NCI-H1694 (cell line): ENCODE results near the gene ATL3.
"Not testable (repeated sequence)": the region's sequence is repeated elsewhere in the genome, so short reads cannot be mapped to it uniquely, and the experiment has no call there.

ENCODE experiments used
- DNase-seq: peaks from one replicate; lab custom pipeline; 2025; lab: John Stamatoyannopoulos, UW

The ATL3 gene

DNA sequence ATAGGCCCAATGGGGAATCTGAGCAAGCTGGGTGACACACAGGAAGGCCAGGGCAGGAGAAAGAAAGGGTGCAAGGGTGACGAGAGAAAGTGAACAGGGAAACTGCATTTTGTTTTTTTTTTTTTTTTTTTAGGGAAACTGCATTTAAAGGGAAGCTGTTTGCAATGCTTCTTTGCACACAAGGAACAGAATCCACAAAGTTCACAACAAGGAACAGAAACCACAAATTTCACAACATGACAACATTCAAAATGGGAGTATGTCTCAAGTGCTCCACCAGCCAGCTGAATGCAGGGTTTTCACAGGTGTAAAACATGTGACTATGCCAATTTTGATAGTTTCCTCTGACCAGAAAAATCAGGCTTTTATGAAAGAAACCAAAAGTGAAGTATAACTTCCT lies 50.1 kb downstream of the ATL3 start:
- DNase-seq = no peak

DNA sequence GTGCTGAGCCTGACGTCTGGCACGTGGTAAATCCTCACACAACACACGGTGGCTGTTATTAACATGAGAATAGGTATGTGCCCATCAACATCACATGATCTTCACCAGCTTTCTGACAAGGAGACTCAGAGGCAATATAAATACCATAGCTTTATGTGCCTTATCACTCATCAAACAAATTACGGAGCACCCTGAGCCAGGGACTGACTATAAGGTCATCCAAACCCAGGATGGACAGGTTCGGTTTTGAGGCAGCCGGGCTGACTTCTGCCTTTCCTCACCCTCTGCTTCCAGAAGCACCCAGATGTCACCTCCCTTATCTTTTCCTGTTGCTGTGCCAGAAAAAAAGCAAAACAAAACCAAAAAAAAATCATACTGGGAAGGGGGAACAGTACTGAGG lies 51.2 kb downstream of the ATL3 start:
- DNase-seq = no peak

DNA sequence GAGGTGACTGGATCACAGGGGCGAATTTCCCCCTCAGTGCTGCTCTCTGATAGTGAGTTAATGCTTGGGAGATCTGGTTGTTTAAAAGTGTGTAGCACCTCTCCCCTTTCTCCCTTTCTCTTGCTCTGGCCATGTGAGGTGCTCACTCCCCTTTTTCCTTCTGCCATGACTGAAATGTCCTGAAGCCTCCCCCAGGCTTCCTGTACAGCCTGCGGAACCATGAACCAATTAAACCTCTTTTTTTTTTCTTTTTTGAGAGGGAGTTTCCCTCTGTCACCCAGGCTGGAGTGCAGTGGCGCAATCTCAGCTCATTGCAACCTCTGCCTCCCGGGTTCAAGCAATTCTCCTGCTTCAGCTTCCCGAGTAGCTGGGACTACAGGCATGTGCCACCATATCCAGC lies 53.5 kb downstream of the ATL3 start:
- DNase-seq = not testable (repeated sequence)

DNA sequence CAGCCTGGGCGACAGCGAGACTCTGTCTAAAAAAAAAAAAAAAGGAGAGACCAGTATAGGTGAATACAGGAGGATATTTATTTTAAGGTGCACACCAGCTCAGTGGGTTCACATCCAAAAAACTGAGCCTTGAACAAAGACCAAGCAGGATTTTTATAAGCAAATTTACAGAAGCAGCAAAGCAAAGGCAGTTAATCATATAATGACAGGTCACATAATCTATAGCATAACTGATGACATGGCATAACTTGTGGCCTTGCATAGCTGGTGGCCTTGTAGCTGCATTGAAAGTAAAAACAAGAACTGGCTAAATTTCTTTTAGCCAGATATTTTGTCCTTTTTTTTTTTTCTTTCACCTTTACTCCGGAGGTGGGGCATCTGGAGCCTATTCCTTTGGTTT lies 54.2 kb downstream of the ATL3 start:
- DNase-seq = no peak

DNA sequence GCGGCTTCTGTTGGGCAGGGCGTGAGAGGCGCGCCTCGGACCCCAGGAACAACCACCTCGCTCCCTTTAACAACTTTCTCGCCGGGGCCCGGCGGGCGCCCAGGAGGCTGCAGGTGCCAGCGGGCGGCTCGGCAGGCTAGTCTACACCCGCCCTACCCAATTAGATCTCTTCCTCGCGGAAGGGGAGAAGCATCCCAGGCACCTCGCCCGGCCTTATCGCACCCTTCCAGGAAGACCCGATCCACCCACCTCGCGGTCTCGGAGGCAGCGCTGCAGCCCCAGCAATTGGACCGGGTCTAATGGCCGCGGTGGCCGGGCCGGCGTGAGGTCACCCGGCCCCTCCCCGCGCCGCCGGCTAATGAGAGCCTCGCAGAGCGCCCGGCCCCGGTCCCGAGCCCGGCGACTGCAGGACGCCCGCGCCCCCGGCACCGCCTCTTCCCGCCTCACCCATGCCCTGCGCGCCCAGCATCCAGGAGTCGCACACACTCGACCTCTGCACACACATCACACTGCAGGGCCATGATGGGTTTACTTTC lies 57.0 kb downstream of the ATL3 start, which contains the start of gene PLAAT3:
Gene PLAAT3, minus strand, starts transcription at position 298 of the 536 bp plus-strand sequence. CDS start 419 bp downstream, outside the sequence.
- no peak for DNase-seq

DNA sequence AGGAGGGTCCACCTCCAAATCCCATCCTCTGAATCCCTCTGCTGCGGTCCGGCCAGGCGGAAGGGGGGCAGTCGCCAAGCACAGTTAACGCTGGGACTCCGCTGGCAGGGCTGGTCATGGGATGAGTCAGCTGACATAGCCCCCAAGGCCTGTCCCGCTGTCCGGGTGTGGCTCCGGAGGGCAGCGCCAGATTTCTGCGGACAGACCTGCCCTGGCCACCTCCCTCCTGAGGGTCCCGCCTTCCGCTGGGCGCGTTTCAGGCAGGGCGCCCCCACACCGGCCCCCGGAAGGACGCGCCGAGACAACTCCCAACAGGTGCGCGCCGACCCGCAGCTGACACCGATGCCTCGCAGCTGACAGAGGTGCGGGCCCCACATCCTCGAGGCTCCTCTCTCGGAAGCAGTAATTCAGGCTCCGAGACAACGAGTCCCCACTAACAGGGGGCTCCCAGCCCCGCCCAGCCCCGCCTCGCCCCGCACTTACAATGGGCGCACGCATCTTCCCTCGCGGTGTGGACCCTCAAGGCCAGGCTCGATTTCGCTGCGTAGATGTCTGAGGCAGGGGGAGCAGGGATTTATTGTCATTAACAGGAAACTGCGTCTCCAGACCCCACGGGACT lies 57.5 kb downstream of the ATL3 start:
- no peak for DNase-seq

DNA sequence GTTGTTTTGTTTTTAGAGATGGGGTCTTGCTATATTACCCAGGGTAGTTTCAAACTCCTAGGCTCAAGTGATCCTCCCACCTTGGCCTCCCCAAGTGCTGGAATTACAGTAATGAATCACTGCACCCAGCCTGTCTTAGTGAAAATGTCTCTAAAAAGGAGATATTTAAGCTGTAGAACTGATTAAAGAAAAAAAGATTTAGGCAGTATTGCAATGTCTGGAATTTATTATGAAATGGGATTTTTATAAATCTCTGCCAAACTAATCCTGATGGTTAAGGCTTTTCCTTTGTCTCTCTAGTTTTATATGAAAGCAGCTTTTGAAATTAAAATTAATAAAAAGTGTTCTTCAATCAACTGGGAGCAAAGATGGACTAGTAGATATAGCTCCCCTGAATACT lies 59.0 kb downstream of the ATL3 start:
- no peak for DNase-seq

DNA sequence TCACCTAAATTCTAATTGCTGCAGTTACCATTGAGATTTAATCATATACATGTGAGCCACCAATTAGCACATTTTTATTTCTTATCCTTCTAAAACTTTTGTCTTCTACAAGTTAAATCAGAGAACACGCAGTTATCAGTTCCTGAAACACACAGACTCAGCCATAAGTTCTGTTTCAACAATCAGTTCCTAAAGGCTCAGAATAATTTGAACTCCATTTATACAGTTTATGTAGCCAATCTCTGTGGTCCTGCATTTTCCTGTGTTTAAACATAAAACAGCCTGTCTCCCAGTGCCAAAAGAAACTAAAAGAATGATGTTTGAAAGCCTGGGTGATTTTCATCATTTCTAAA lies 59.8 kb downstream of the ATL3 start:
- DNase-seq = no peak

DNA sequence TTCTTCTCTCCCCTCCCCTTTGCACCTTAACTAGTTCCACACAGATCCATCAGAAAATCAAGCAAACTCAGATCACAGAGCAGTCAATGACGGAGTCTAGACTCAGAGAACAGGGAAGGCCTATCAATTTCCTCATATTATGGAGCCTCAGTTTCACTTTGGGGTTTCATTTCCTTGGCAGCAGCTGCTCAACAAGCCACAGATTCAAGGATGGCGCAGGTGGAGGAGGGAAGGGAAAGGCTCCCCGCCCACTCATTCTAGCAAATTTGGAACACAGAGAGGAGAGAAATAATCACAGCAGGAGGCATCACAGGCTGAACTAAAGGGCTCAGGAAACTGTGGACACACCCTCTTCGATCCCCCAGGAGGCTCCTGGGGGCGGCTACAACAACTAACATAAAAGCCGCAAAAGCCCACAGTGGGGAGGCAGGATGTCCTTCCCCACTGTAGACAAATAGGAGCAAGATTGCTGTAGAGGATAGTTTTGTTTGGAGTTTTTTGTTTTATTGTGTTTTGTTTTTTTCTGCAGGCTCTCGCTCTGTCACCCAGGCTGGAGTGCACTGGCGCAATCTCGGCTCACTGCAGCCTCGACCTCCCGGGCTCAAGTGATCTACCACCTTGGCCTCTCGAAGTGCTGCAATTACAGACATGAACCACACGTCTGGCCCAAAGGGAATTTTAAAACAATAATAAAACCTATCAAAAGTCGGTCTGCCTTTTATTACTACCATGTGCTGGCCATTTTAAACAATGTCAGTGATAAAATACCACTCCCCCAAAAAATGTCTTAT lies 60.4 kb downstream of the ATL3 start:
- DNase-seq = no peak

DNA sequence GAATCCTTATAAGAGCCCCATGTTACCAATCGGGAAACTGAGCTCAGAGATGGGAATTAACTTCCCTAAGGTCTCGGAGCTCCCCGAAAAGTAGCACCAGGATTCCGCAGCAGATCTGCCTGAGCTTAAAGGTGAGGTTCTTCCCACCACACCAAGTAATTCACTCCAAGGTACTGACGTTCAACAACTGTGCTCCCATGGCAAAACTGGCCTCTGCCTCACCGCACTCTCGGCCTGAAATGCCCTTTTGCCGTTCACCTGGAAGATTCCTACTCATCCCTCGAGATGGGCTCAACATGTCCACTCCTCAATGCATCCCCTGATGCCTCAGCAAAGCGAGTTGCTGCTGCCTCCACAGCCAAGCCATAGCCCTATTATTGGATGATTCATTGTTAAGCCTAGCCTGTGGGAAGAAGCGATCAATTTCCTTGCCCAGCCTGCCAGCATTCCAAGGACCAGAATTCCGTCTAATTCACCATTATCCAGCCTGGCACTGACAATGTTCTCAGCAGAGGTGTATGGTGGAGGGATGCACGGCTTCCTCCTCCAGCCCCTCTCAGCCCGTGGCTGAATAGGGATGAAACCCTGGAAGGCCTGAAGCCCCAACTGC lies 61.1 kb downstream of the ATL3 start:
- no peak for DNase-seq

DNA sequence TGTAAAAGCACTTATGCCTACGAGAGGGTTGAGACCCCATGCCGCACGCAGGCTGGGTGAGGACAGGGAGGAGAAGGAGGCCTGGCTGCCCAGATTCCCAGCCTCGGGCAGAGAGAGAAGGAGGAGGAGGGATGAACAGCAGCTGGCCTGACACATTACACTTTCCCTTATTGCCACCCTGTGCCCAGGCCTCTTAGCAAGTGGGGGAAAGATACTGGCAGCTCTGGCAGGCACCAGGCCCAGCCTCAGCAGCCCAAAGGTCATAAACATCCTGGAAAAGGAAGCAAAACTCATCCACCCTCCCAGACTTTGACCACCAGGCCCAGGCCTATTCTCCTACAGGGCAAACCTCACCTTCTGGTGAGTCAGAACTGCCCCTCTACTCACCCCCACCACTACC lies 61.6 kb downstream of the ATL3 start:
- DNase-seq = no peak

DNA sequence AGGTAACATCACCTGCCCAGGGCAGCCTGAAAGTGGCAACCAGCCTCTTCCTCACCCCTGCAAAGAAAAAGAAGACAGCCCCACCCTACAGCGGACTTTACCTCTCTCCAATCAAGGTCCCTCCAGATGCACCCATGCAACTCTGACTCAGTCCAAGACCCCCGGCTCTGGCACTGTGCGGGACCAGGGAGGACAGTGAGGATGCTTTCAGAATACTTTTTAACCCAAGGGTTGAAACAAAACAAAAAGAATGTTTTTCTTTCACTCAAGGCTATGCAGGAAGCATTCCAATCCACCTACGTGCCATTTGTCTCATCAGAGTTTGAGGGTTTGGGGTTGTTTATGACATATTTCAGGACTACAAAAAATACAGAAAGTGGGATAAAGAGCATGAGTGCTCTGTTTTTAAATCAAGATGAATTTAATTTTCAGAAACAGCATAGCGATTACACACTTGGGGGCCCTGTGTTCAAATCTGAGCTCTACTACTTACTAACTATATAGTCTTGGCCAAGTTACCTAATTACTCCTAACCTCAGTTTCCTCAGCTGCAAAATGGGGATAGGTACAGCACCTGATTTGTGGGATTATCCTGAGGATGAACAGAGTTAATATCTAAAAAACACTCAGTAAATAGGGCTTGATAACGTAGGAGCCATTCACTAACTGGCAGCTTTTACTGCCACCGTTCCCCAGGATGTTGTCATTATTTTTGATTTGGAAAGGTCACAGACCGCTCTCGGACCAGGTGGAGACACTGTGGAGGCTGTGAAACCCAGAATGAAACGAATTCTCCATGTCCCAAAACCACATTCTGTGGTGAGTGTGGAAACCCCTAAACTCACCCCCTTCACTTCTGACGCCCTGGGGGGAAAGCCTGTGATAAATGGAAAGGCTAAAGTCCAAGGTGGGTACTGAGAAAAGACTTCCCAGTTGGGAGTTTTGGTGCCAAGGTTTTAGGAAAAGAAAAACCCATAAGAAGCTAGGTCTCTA lies 62.5 kb downstream of the ATL3 start:
- no peak for DNase-seq

DNA sequence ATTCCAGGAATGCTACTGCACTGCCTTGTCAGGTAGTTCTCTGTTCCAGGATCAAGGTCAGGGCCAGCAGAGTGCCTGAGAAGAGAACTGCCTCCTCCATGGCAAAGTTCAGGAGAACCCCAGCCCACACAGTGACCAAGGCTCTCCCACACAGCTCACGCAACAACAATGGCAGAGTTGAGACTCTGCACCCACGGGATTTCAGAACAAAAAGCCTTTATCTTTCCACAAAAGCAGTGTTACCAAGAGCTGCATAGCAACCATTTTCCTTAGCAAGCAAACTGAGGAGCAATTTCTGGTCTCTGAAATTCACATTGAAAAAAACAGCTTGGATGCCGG lies 68.0 kb downstream of the ATL3 start:
- no peak for DNase-seq

DNA sequence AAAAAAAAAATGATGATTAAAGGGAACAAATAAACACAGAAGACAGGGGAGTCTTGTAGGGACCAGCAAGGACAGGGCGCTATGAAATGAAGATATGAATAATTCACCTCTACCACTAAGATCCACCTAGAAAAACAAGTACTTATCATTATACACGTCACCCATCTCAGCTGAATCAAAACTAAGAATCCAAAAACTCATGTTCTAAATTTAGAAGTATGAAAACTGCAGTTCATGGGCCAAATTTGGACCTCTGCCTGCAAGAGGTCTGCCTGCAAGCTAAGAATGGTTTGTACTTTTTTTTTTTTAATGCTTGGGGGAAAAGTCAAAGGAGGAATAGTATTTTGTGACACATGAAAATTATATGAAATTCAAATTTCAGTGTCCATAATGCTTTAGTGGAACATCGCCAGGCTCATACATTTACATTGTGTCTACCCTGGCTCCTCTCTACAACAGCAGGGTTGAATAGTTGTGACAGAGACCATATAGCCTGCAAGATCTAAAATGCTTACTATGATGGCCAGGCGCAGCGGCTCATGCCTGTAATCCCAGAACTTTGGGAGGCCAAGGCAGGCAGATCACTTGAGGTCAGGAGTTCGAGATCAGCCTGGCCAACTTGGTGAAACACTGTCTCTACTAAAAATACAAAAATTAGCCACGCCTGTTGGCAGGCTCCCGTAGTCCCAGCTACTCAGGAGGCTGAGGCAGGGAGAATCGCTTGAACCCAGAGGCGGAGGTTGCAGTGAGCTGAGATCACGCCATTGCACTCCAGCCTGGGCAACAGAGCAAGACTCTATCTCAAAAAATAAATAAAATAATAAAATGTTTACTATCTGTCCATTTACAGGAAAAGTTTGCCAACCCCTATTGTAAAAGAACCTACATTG lies 68.6 kb downstream of the ATL3 start:
- not testable (repeated sequence) for DNase-seq

DNA sequence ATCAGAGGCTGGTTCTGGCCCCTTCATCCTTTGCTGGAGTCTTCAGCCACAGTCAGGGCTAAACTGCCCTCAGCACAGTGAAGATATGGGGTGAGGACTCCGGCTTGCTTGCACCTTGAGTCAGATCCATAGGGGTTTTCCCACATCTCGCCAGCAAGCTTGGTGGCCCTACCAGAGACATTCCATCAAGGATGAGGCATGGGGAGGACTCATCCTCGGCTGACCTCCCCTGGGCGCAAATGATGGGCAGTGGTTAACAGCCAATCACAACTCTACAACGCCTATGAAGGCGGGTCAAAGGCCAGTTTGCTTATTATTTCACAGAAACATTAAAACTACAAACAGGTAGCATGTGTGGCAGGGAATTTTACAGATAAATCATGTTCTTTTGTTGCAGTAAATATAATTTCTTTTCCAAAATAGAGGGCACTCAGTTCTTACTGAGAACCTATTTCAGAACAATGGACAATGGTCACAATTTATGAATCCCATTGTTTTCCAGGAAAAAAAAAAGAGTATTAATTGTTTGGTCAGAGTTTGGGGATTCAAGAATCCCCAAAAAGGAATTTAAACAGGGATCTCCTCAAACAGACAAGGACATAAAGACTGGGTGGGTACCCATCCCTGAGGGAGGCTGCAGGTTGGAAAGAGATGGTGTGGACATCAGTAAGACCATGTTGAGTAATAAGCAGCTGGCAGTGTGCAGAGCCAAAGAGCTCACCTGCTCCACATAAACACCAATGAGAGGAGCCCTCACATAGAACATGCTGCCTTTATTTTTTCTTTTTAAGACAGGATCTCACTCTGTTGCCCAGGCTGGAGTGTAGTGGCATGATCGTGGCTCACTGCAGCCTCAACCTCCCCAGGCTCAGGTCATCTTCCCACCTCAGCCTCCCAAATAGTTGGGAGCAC lies 71.7 kb downstream of the ATL3 start:
- no peak for DNase-seq

DNA sequence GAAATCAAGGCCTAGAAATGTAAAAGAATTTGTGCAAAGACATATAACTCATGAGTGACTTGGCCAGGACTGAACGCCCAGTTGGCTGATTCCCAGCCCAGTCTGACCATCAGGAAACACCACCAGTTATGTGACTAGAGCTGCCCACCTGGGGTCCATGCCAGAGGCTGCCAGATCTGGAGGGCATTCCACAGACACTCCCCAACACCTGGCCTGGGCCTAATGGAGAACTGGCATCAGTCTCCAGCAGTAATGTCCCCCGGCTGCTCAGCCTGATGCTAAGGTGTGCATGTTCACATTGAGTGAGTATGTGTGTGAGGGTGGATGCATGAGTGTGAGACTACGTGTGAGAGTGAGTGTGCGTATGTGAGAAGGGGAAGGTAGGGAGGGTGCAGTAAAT lies 72.6 kb downstream of the ATL3 start:
- no peak for DNase-seq

DNA sequence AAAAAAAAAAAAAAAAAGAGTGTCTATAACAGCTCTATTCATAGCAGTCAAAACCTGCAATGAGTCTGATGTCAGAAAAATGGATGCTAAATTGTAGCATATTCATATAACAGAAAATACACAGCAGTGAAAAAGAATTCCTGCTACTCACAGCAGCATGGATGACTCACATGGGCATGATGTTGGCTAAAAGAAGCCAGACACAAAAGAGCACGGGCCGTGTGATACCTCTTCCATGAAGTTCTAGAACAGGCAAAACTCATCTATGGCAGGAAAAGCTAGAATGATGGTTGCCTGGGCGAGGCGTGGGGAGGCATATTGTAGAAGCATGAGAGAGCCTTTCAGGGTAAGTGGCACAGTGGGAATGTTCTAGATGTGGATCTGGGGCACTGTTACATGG lies 75.9 kb downstream of the ATL3 start:
- DNase-seq = no peak

DNA sequence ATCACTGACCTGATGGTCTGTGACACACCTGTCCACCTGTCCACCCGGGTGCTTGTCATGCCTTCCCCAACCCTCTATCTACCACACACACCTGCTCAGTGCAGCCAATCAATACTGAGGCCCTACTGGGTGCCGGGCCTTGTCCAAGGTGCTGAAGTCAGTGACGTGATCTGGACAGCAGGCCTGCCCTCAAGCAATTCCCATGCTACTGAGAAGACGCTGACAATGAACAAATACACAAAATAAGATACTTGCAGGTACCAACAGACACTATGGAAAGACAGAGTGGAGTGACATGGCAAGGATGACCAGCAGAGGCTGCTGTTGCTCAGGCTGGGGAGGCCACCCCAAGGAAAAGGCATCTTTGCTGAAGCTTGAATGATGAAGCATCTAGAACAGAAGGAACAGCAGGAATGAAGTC lies 78.2 kb downstream of the ATL3 start:
- no peak for DNase-seq

DNA sequence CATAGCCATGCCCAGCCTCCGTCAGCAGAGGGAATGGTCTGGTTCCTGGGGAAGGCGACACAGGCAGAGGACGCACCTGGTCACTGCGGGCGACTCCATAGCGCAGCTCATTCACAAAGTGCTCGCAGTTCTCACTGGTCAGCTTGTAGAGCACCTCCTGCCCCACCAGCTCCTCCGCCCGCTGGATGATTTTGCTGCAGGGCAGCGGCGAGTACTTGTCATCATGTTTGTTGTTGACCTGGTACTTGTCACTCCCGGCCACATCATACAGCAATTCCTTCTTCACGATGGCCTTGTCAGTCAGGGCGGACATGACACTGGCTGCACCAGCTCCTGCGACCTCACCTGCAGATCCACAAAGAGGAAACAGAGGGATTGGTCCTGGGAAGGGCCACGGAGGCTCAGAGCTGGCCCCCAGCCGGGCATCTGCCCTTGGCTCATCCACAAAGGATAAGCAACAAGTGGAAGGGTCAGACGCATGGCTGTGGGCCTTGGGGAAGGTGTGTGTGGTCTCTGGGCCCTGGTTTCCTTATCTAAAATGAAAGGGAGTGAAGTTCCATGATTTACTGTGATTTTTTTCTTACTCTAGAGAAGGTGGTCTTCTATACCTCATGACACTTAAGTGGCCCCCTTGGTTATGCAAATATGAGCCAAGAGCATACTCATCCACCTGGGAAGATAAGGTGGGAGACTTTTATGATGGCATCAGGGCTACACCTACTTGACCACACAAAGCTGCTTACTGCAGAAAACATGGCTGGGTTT lies 81.0 kb downstream of the ATL3 start:
- DNase-seq = no peak
